NCI-H1436 (cell line): ENCODE measurements around the gene ZNF618.

Experiments used
- DNase-seq: peaks from one replicate; lab custom pipeline; 2025; lab: John Stamatoyannopoulos, UW

ZNF618 gene

GRCh38 chr9:113911850-113912557 is 35.9 kb downstream of the ZNF618 start:
- DNase-seq = no peak

- no peak for DNase-seq
Observed at GRCh38 chr9:113912816-113913215, 36.7 kb downstream of the ZNF618 start.

DNA sequence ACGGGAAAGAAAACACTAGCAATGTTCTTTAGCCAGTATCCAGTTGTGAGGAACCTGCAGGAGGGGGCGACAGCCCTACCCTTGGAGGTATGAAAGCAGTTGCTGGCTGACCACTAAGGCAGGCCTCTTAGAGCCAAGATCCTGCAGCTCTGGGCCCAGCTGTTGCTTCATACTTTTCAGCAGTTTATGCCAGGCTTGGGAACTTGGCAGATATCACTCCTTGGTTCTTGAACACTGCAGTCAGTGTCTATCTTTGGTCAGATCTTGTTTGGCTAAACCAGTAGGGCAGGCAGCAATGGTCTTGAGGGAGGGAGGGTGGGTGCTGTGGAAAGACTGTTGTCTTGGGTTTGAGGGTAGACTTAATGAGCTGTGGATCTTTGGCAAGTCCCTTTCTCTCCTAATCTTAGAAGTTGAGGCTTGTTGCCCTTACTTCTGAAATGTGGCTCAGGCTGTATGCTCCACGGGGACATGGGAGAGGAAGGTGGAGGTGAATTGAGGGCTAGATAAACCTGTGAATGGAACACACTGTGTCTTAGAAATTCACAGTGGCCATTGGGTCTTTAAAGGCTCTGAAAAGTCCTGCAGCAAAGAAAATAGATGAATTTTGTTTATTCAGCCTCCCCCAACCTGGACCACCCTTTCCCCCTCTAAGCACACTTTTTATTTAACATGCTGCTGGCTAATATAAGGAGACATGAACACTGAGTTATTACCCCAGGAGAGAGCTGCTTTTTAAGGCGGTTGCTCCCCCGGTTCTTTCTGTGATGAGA is 37.5 kb downstream of the ZNF618 start:
- DNase-seq = no peak

GRCh38 chr9:113914517-113914916 is 38.4 kb downstream of the ZNF618 start:
- no peak for DNase-seq

DNA sequence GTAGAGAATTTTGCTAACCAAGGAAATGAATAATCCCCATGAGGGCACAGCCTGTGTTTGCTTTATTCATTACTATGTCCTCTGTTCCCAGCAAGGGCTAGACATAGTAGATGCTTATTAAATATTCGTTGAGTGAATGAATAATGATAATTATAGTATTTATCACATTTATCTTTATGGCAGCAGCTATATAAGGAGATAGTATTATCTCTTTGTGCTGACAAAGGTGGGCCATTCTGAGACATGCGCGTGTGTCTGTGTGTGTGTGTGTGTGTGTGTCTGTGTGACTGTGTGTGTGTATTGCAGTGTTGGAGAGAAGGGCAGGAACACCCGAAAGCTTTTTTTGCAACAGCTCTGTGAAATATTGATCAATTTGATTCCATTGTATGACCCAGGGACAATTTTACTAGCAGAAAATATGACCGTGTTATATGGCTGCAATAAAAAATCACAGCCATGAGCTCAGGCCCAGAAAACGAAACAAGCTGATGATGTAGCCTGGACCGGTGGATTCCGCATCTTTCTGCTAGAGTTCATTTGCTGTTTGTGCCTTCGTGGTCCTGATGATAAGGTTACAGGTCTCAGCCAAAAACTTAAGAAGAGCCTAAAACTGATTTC is 39.8 kb downstream of the ZNF618 start:
- no peak for DNase-seq

- no peak for DNase-seq
Observed at GRCh38 chr9:113916931-113917330, 40.8 kb downstream of the ZNF618 start.

DNA sequence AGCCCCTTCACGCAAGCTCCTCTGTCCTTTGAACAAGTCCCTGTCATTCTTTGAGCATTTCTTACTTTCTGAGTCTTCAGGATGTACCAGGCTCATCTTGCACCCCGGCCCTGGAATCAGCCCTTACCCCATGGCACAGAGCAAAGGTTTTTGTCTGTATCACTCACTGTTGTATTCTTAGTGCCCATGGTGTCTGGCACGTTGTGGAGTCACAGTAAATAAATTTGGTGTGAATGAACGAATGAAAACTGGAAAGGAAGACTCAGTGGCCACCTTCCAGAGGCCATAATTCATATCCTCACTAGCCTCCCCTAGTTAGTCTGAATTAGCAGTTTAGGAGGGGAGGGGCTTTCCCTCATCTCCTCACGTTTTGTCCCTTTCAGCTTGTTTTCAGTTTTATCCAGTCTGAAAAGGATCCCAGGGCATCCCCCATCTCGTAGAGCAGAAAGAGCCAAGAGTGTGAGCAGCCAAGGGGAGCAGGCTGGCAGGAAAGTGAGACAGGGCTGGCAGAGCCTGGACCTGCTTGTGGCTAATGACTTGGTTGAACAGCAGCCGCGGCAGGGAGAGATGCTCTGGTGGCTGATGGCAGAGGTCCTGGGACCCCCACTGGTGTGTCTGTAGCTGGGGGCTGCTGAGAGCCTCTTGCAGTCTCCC is 42.7 kb downstream of the ZNF618 start:
- DNase-seq = no peak

- DNase-seq = no peak
Observed at GRCh38 chr9:113919382-113919781, 43.3 kb downstream of the ZNF618 start.

DNA sequence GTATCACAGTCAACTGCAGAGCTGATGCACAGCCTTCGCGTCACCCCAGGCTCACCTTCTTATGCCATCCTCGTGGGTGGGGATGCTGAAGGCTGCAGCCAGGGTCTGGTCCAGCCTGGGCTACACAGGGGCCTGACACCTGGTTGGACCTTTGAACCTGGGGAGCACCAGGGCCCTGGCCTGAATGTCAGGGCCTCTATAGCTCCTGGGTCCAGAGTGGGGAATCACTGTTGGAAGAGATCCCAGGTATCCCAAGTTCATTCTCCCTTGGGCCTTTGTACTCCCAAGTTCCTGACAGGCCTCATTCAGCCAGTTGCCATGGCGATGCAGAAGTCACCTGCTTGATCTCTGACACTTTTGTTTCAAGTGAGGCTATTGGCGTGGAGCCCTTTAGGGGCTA is 43.8 kb downstream of the ZNF618 start:
- no peak for DNase-seq

GRCh38 chr9:113920872-113921271 is 44.8 kb downstream of the ZNF618 start:
- DNase-seq = no peak

DNA sequence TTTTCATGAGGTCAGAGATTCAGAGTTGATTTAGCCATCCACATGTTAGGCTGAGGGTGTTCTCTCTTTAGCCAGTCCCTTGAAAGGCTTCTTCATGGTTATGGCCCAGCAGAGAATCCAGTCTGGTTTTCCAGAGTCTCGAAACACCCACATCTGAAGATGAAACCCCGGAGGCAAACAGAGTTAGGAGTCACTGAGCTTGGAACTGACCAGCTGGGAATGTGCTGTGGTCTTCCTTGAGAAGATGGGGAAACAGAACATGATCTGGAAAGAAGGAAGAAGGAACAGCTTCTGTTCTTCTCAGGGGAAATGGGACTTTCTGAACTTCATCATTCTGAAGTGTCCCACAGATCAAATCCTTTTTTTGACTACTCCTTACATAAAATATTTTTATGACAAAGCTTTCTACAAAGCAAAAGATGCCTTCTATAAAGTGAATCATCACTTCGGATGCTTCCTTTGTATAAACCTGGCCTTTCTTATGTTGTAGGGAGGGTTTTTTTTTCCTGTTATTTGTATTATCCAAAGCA is 45.4 kb downstream of the ZNF618 start:
- no peak for DNase-seq

DNA sequence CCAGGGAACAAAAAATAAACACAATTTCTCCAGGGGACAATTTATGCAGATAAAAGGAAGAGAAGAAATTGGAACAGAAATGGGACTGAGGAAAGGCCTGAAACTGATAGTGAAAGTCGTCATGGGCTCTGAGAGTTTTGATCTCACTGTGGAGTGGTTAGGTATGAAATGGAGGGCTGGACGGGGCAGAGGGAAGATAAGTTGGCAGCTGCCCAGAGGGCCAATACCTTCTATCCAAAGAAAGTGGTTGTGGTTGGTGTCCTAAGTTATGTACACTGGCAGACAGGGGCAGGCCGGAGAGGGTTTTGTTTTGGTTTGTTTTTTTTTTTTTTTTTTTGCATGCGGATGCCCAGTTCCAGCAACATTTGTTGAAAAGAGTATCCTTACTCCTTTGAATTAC is 46.1 kb downstream of the ZNF618 start:
- DNase-seq = no peak

- DNase-seq = no peak
Observed at GRCh38 chr9:113926211-113926610, 50.1 kb downstream of the ZNF618 start.

- no peak for DNase-seq
Observed at GRCh38 chr9:113927277-113927676, 51.2 kb downstream of the ZNF618 start.

- no peak for DNase-seq
Observed at GRCh38 chr9:113928269-113928668, 52.2 kb downstream of the ZNF618 start.

- no peak for DNase-seq
Observed at GRCh38 chr9:113929634-113930389, 53.7 kb downstream of the ZNF618 start.

GRCh38 chr9:113930390-113930783 is 54.3 kb downstream of the ZNF618 start:
- no peak for DNase-seq

GRCh38 chr9:113931140-113931539 is 55.0 kb downstream of the ZNF618 start:
- no peak for DNase-seq

- no peak for DNase-seq
Observed at GRCh38 chr9:113931777-113932176, 55.7 kb downstream of the ZNF618 start.

DNA sequence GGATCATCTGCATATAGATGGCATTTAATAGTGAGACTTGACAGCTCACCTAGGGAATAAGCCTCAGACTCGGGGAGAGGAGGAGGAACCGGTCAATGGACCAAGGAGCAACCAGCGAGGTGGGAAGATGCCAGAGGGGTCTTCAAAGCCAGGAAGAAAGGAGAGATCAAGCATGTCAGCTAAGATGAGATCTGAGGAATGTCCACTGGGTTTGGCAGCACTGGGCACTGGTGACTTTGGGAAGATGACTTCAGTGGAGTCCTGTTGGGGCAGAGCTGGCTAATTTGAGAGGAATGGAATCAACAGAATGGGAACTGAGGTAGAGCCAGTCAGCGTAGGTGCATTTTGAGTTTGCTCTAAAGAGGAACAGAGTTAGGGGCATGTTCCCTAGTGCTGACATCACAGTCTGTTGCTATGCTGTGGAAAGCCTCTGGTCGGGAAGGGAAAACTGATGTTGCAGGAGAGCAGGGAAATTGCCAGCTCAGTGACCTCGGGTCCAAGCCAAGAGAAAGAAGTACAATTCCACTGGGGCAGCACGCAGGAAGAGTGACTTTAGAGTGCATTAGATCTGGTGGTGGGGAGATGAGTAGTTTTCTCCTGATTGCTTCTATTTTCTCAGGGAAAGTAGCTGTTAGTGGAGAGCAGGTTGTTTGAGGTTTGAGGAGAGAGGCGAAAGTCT is 56.9 kb downstream of the ZNF618 start:
- no peak for DNase-seq

DNA sequence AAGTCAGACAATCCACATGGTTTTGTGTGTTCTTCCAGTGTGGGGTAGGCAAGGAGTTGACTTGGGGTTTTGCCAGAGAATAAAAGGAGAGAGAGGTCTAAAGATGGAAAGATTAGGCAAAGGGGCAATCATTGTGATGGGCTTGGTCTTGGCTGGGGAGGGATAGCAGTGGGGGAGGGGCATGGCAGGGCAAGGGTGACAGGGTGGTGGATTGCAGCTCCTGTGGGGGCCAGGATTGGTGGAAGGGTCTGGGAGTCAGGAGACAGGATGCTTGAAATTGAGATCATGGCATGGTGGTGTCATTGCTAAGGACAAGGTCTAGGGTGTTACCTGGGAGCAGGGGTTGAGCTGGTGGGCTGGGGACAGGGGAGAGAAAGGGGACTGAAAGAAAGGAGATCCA is 57.6 kb downstream of the ZNF618 start:
- DNase-seq = no peak
